ENCODE measurements around the gene DCAF8.

Gene DCAF8

DNA sequence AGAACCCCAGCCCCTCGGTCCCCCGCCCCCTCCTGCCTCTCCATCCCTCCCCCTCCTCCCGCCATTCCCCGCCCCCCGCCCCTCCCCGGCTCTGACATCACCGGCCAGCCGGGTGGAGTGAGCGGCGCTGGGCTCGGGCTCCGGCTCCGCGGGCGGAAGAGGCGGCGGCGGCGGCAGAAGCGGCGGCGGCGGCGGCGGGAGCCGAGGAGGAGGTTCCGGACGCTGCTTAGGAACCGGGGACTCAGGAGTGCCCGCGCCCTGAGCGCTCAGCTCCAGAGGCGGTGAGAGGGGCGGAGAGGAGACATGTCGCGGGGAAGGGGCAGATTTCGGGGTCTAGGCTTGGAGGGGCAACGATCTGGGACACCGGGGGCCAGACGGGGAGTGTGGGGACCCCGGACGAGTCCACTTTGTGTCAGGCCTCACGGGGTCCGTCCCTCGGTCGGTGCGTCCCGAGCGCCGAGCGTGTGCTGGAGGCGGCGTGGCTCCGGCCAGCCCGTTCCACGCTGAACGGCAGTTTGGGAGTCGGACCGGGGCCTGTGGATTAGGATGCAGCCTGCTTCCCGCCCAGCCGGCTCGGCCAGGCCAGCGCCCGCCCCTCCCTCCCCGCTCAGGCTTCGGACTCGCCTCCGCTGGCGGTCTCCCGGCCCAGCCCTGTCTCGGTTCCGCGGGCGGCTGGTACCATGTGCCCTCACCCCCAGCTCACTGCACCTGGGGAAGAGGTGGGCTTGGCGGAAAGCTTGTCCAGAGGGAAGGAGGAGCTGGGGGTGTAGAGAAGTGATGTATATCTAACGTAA is 56.9 kb downstream of the DCAF8 start, which contains the start of gene PEA15:
PEA15 (plus strand) TSS at position 143 of the 794 bp plus-strand sequence. CDS start 6,161 bp downstream, outside the sequence.
- DNase-seq (ENCODE audit: low read depth, low spot score), result no peak

DNA sequence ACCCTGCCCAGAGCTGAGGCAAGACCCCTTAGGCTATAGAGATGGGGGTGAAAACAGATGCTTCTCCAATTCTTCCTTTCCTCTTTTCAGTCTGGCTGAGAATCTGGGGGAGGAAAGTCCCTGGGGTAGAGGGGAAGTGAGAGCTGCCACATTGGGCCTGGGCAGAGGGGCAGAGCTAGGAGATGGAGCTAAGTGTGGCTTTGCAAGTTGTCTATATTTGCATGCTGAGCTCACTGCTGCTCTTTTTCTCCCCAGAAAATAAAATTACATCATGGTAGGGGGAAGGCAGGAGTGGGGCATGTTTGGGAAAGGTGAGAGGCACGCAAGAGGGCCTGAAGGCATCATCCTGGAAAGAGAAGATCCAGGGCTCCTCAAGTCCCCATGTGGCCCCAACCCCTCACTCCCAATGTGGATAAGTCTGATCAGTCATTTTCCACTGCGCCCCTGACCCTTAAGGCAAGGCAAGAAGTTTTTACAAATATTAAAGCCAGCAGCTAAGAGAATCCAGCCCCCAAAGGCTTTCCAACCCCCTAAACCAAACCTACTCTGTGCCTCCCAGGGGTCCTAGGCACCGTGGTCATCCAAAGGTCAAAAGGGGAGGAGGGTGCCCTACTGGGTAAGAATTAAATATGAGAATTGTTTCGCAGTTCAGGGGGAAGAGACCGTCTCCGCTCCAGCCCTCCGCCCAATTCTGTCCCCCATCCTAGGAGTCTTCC is 57.7 kb downstream of the DCAF8 start:
- no peak for DNase-seq (ENCODE audit: low read depth, low spot score)

DNA sequence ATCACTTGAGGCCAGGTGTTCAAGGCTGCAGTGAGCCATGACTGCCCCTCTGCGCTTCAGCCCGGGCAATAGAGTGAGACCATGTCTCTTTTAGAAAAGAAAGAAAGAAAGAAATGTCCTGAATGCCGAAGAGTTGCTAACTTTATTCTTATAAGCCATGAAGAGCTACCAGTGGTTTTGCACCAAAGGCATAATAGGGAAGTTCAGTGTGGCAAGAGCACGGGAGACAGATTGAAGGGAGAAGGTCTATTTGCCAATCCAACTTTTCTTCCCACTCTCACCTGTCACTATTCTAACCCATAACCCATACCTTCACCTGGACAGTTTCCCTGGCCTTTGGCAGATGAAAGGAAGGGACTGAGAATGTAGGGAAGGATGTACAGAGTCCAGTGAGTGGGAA is 61.6 kb downstream of the DCAF8 start:
- DNase-seq (ENCODE audit: low read depth, low spot score), result no peak

DNA sequence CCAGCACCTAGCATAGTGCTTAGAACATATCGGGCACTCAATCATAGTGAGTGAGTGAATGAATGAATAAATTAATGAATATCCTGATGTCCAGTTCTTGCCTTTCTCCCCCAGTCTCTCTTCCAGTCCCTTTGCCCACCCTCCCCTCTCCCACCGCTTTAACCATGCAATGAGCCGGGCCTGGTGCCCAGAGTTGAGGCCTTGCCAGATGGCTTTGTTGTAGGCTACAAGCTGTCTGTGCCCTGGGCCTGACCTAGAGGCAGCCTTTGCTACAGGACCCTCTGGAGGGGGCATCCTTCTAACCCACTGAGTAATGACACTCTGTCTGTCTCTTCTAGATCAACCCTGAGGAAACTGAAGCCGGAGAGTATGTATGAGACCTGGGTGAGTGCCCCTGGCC is 65.1 kb downstream of the DCAF8 start:
- DNase-seq (ENCODE audit: low read depth, low spot score), result no peak

DNA sequence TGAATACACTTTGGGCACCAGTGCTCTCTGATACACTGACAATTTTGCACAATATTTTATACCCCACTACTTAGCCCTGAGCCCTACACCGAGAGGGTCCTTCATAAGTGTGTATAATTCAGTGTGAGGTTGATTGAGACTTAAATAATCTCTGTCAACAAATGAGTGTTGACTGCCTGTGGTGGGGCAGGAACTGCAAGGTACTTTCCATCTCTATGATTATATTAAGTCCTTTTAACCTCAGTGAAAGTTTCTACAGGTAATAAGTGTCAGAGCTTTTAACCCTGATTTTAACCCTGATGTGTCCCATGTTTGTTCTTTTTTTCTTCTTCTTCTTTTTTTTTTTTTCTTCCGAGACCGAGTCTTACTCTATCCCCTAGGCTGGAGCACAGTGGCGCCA is 66.2 kb downstream of the DCAF8 start:
- no peak for DNase-seq (ENCODE audit: low read depth, low spot score)

DNA sequence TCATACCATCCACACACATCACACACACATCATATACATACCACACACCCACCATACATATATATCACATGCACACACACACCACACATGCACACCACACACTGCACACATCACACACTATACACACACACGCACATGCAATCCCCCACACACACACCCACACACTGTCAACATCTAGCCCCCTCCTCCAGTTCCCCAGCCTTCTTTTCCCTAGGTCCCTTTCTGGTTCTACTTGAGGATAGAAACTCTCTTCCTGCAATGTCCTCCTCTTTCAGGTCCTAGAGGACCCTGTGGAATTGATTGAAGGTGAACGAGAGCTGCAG is 67.7 kb downstream of the DCAF8 start:
- DNase-seq (ENCODE audit: low read depth, low spot score), result no peak

DNA sequence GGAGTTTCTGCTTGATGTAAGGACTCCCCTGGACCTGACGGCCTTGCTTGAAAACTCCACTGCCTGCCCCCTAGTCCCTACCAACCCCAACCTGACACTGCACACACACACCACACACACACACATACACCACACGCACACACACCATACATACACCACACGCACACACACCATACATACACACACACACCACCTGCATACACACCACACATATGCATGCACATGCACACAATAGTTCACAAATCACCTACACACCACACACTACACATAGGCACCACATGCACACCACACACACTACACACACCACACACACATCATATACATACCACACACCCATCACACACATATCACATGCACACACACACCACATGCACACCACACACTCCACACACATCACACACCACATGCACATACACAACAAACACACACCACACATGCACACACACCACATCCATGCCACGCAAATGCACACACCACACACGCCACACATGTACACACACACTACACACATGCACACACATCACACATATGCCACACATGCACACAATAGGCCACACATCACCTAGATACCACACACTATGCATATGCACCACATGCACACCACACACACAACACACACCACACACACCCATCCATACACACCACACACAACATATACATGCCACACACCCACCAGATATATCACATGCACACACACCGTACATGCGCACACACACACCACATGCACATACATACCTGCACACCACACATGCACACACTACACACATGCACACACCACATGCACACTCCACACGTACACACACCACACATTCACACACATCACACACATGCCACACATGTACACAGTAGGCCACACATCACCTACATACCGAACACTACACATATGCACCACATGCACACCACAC is 68.3 kb downstream of the DCAF8 start:
- no peak for DNase-seq (ENCODE audit: low read depth, low spot score)

DNA sequence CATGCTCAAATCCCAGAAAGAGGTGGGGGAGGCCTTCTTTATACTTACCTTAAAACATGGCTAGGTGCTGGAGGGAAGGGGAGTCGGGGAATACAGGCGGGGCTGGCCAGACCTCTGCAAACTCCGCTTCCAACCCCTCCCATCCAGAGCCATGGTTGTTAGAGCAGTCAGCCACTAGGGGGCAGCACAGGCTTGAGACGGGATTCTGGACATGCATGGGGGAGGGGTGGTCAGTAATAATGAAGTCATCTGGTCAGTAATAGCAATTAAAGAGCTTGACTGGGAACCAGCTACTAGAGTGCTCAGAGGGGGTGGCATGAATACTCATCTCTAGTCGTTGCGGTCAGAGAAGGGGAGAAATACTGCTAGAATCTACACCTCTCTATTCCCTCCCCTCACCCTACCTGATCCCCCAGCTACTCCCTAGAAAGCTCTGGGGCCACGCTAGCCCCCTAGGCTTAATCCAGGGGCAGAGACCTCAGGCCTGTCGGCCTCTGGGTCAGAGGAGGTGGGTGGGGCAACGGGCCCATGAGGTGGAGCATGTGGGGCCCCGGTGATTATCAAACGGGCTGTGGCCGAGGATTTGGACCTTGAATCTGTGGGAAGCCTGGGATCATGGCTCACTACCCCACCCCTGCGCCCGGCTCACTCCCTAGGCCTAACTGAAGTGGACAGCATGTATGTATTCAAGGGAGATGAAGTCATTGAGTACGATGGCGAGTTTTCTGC is 69.1 kb downstream of the DCAF8 start:
- no peak for DNase-seq (ENCODE audit: low read depth, low spot score)

DNA sequence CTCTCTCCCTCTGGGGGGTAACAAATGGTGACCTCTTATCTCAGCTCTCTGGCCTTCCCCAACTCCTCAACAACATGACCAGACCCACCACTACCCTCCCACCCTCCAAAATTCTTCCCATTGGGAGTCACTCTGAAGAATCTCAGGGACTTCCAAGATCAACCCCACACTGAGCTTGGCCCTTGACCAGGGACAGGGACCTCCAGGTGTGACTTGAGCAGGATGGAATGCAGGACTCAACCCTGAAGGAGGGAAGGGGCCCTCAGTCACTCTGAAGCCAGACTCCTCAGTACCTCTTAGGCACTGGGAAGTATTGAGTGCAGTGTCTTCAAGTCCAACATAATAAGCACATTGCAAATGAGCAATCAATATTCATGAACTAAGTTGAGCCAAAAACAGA is 70.1 kb downstream of the DCAF8 start:
- no peak for DNase-seq (ENCODE audit: low read depth, low spot score)

DNA sequence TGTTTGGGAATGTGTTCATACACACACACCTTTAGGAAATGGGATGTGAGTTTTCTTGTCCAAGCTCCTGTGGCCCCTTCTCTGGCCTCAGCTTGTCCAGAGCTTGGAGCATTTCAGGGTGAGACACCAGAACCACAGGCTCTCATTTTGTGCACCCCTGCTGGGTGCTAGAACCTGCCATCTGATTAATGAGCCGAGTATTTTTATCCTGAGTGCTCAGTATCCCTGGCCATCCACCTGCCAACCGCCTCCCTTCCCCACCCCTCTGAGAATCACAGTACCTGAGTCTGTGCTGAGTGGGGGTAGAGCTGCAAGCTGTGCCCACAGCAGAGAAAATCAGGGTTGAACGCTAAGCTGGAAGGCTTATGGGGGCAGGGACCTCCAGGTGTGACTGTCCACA is 70.6 kb downstream of the DCAF8 start:
- no peak for DNase-seq (ENCODE audit: low read depth, low spot score)

DNA sequence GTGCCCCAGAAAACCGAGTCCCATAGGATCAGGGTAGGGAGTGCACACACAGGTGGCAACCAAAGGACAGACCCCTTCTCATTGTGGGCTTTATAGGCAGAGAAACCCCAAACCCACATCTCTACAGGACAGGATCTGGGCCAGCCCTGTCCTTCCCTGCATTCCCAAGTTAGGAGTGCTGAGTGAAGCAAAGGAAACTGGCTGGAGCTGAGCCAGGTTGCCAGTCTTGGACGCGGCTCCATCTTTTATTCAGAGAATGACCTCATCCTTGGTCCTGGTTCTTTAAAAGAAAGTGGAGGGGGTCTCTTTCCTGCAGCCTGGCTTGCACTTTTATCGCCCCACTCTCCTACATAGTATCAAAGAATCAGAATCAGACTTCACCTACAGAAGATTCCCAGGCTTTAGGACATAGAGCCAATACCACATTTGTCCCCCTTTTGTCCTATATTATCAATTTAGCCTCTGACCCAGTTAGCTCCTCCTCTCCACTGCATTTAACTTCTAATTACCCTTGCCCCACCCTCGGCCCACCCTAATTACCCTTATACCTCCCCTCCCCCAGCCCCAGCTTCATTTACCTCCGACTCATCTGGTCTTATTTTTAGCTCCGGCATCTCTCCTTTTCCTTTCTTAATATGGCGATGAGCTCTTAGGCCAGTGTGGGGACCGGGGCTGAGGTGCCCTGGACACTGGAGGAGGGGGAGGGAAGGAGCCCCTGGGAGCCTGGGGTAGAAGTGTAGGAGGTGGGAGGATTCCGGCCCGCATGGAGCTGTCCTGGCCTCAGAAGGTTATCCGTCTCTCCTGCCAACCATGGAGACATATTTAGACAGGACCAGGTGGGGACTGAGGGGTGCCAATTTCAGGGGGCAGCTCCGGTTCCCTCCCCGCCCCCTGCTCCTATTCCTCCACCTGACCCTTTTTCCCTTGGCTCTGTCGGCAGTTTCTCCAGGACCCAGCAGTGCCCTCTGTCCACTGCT is 72.4 kb downstream of the DCAF8 start, which contains the start of gene CASQ1:
CASQ1 (plus strand) TSS at position 927 of the 977 bp plus-strand sequence. CDS start 177 bp downstream, outside the sequence.
- no peak for DNase-seq (ENCODE audit: low read depth, low spot score)

DNA sequence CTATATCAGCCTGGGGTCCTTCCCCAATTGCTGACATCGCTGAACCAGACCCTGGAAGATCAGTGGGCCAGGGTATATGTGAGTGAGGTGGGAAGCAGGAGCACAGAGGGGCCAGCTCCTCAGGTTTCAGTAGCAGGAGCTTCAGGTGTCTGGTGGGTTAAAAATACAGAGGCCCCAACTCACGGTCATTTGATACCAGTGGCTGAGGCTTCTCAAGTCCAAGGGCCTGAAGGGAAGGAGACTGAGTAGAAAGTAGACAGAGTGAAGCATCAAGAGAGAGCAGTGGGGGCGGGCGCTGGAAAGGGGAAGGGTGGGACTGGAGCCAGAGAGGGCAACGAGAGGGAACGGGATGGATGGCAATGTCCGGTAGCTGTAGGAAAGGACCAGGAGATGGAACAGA is 74.0 kb downstream of the DCAF8 start:
- DNase-seq (ENCODE audit: low read depth, low spot score), result no peak

DNA sequence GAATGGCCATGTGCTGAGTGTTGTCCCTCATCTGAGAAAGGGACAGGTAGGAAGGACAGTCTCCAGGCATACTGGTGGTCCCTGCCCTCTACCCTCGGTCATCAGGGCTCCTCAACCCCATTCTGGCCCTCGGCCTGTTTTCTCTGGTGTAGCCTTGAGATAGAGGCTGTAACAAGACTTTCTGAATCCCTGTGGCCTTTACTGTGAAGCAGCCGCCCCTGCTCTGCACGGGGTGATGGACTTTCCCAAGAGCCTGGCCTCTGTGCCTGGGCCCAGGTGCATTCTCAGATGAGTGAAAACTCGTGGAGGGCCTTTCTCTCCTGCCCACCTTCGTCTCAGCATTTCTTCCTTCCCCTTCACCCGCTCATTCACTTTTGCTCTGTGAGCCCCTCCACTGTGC is 74.9 kb downstream of the DCAF8 start:
- no peak for DNase-seq (ENCODE audit: low read depth, low spot score)

DNA sequence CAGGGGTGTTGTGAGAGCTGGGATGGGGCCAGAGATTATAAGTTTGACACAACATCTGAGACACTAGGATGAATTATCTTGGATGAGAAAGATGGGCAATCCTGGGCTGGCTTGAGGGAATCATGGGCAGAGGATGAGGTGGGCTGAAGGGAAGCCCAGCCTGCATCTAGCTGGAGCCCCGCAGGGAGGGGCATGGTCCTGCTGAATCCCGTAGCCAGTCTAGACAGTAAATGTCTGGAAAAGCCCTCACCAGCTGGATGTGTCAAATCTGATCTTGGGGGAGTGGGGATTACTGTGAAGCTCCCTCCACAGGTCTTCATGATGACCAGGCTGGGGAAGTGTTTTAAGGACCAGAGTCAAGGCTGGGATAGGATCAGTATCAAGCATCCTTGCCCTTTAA is 75.6 kb downstream of the DCAF8 start:
- DNase-seq (ENCODE audit: low read depth, low spot score), result no peak

DNA sequence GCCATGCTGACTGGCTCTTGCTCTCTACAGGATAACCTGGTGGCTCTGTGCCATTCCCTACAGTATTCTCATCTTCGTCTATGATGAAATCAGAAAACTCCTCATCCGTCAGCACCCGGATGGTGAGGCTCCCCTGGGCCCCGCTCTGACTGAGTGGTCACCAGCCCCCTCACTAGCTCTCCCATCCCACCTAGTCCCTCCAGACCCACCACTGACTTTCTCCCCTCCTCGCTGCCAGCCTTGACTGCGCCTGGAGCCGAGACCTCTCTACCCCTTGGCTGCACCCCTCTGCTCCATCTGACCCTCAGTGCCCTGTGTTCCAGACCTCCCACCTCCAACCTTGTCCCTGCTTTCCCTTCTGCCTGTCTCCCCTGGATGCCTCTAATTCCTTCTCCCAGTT is 76.1 kb downstream of the DCAF8 start:
- no peak for DNase-seq (ENCODE audit: low read depth, low spot score)

DNA sequence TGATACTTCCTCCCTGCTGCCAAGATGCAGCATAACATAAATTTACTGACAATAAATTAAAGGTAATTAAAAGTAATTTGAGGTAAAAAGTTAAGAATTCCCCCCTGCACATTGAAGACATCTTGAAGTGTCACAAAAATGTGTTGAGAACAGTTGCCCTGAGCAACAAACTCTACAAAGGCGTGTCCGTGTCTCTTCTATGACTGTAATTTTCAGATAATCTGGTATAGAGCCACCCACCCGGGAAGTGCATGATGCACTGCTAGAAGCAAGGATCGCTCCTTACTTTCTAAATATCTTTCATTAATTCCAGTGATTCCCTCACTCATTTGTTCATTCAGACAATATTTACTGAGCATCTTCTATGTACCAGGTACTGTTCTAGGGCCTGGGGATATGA is 83.0 kb downstream of the DCAF8 start:
- no peak for DNase-seq (ENCODE audit: low read depth, low spot score)

DNA sequence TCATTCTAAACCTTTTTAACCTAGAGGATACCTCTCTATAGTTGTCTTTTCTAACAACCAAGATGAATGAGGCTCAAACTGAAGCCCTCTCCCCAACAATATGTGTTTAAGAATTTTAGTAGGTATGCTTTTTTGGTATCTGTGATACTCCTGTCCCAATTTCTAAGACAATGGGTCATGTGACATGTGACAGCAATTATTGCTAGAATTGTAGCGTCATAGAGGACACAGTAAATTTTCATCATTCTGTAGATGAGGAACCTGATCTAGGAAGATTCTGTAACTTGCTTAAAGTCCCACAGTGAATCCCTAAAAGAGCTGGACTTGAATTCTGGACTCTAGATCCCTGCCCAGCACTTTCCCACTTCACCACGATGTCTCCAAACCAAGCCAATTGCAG is 83.6 kb downstream of the DCAF8 start:
- DNase-seq (ENCODE audit: low read depth, low spot score), result no peak

DNA sequence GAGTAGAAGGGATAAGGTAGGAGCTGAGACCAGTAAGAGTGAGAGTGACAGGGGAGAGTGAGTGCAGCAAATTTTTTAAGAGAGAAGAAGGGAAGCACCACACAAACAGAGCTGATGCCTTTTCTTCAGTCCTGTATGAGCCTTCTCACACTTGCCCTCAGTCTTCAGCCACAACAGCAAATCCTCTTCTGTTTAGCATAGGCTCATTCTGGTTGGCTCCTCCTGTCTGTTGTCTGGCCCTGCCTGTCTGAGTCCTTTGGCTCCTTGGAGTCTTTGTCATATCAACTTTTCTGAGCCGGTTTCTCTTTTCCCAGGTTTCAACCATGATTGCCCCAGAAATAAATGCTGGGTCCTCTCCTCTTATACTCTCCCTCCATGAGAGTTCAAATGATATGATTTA is 84.7 kb downstream of the DCAF8 start:
- no peak for DNase-seq (ENCODE audit: low read depth, low spot score)

DNA sequence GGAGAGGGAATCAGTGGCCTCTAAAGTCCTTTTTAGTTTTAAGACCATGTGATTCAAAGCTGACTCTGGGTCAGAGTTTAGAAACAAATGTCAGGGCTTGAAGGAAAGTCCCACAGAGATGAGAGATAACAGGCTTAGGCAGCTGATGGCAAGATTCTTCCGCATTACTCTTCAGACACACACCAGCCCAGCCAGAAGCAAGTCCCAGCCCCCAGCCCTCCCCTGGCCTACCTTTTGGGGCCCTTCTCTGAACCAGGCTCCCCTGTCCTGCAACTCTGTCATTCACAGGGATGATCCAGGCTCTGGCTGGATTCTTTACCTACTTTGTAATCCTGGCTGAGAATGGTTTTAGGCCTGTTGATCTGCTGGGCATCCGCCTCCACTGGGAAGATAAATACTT is 85.1 kb downstream of the DCAF8 start:
- DNase-seq (ENCODE audit: low read depth, low spot score), result no peak

DNA sequence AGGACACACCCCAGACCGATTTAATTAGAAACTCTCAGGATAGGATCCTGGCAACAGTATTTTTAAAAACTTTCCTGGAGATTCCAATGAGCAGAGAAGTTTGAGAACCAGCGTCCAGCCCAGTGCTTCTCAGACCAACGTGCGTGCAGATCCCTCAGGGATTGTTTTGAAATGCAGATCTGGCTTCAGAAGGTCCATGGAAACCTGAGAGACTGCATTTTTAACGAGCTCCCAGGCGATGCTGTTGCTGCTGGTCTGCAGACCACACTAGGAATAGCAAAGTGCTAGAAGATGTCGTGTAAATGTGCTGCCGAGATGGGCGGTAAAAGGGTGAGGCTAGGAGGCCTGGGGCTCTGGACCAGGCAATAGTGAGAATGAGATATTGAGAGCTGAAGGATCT is 90.4 kb downstream of the DCAF8 start:
- DNase-seq (ENCODE audit: low read depth, low spot score), result no peak

Measured in smooth muscle cell of the brain vasculature (primary cell).